NAMALWA (cell line): ENCODE results near the gene RIMOC1.
"Not testable (repeated sequence)": the region's sequence is repeated elsewhere in the genome, so short reads cannot be mapped to it uniquely, and the experiment has no call there.

ENCODE experiments used
- DNase-seq: peaks from one replicate; pipeline ENCODE4 v3.0.0-alpha.2; 2015; ENCODE audit warnings: low spot score

RIMOC1 gene

GRCh38 chr5:41891066-41891707 lies 13.0 kb upstream of the RIMOC1 start:
- DNase-seq = no peak

DNA sequence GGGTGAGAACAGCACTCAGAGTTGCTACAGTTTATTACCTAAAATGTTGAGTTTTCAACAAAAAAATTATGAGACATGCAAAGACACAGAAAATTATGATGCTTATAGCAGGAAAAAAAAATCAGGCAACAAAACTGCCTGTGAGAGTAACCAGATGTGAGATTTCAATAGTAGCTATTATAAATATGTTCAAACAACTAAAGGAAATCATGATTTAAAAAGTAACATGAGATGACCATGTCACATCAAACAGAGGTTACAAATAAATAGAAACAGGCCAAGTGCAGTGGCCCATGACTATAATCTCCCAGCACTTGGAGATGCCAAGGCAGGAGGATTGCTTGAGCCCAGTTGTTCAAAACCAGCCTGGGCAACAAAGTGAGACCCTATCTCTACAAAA lies 12.1 kb upstream of the RIMOC1 start:
- no peak for DNase-seq

- no peak for DNase-seq
Measured at GRCh38 chr5:41893074-41893851, 10.9 kb upstream of the RIMOC1 start.

- DNase-seq = no peak
Measured at GRCh38 chr5:41896230-41896629, 7.9 kb upstream of the RIMOC1 start.

GRCh38 chr5:41903382-41903891 lies 707 bp upstream of the RIMOC1 start:
- no peak for DNase-seq

- no peak for DNase-seq
Measured at GRCh38 chr5:41906151-41906550, 2.0 kb downstream of the RIMOC1 start.

DNA sequence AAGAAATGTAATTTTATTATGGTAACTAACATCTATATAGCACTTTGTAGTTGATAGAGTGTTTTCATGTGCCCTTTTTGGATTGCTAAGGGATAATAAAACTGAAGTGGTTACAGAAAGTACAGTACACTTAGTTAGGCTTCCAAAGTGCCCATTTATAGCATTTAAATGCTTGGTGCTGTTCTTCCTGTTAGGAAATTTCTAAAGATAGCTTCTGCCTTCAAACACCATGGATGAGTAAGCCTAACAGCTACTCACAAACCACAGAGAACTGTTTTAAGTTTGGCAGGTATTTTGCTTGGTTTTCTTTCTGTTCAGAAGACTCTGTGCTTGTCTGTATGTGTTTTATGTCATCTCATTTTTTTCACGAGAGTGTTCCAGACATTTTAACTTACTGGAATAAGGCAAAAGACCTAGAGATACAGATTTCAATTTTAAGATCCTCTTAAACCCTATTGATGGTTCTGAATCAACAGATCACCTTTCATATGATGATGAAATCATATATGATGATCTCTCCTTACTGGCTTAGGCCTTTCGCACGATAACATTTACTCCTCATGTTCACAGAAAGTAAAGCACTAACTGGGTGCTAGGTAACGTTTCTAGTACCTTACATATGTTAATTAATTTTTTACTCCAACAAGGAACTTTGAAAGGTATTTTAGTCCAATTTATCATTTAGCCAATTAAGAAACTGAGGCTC lies 4.4 kb downstream of the RIMOC1 start:
- no peak for DNase-seq

- DNase-seq = no peak
Measured at GRCh38 chr5:41918105-41918504, 14.0 kb downstream of the RIMOC1 start.

- no peak for DNase-seq
Measured at GRCh38 chr5:41921166-41921565, 17.0 kb downstream of the RIMOC1 start.

DNA sequence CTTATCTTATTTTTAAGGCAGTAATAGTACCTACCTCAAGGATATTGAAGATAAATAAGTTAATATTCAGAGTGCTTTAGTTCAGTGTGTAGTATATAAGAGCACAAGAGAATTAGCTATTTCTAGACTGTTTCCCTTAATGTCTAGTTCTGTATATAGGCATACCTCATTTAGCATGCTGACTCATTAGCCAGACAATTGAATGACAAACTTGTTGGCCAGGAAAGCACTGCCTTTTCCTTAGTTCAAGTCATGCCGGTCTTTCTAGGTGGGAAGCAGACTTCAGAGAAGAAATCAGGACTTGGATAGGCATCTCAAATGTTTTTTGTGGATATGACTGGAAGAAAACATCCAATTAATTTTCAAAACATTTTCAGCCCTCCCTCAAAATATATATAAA lies 17.7 kb downstream of the RIMOC1 start:
- DNase-seq = no peak

GRCh38 chr5:41924526-41924871 lies 20.4 kb downstream of the RIMOC1 start:
- DNase-seq = no peak

DNA sequence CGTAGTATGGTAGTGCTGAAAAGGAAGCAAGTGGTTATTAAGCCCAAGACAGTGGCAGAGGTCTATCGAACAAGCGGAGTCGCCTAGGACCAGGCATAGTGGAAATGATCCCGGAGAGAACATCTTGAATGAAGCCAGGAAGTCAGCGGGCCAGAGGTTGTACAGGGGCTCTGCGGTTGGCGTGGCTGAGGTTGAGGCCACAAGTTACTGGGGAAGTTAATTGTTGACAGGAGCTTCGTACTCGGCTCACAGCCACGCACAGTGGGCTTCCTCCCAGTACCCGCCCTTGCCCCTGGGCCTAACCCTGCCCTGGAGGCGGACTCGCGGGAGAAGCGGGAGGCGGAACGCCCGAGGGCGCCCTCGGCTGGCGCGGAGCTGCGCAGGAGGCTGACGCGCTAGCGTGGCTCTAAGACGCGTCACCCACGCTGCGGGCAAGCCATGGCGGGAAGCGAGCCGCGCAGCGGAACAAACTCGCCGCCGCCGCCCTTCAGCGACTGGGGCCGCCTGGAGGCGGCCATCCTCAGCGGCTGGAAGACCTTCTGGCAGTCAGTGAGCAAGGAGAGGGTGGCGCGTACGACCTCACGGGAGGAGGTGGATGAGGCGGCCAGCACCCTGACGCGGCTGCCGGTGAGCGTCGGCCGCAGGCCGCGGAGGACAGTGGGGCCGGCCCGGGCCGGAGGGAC lies 20.9 kb downstream of the RIMOC1 start, which contains the start of gene FBXO4:
TSS of gene FBXO4 (plus strand) at position 410 of the 683 bp plus-strand sequence. CDS start at position 439, 29 bp downstream.
- DNase-seq = peak; percentile 79

DNA sequence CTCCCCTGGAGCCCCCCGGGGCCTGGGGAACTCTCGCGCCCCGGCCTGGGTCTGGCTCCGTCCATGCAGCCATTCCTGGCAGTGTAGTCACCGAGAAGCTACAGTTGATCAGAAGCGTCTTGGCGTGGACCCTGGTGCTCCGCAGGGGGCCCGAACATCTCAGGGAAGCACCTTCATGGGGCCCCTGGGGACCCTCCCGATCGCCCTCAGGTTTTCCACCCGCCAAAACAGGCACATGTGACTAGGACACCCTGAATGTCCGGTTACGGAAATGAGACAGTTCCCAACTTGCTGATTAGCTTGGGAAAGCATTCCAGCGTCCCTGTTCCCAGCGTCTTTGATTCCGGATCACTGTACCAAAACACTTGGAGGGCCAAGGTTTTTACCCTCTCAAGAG lies 21.4 kb downstream of the RIMOC1 start:
- DNase-seq = no peak

DNA sequence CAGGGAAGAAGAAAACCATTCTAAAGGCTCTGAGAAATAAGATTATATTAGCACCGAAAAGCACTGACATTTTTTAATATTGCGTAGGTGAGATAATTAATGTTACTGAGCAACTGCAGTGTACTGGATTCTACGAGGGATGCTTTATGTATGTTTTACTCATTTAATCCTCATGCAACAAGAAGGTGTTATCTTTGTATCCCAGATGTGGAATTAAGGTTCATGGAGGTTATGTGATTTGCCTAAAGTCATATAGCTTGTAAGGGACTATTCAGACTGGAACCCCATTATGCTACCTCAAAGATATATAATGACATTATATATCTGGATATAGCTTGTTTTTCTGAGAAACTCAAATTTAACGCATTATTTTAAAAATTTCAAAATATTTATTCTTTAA lies 23.5 kb downstream of the RIMOC1 start:
- no peak for DNase-seq

- no peak for DNase-seq
Measured at GRCh38 chr5:41929035-41929434, 24.9 kb downstream of the RIMOC1 start.

DNA sequence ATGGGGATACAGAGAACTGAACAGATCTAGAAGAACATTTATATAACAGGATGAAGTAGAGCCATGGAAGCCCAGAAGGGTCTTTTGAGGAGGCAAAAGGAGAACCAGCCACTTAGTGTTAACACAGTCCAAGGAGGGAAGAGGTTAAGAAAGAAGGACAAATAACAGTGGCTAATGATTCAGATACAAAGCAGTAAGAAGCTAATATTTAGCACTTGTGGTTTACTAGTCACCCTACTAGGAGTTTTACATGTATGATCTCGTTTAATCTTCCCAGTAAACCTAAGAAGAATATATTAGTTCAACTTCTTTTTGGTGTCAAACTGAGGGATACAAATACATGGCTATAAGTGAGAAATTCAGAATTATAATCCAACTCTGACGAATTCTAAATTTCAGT lies 28.6 kb downstream of the RIMOC1 start:
- no peak for DNase-seq

DNA sequence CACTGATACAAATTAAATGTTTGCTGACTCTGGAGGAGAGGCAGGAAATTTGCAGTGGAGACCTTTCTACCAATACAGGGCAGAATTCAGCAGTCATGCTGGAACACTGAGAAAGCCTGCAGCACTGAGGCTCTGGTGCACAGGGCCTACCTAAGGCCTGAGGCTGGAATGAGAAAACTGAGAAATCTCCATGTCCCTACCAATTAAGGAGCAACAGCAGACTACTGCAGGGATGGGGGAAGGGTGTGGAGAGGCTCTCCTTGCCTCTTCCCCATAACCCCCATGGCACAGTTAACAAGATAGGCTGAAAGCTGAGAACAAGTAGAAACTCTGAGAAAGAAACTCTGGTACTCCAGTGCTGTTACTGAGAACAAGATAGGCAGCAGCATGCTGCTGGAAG lies 31.4 kb downstream of the RIMOC1 start:
- no peak for DNase-seq

DNA sequence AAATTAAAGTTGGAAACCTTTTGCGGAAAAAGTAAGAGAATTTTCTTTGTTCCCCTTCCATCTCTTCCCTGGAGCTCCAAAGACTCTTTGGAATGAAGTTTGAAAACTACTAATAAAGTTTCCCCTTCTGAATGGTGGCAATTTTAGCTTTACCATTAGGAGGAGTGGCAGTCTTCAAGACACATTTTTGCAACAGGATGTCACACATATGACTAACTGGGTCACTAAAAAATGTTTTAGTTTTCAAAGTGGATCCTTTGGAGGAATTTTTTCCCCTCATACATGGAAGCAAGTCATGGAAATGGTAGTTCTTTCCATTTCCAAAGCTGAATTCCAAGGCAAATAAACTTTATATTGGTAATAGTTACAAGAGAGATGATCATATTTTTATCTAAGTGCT lies 36.5 kb downstream of the RIMOC1 start:
- DNase-seq = no peak

GRCh38 chr5:41945332-41945955 lies 41.3 kb downstream of the RIMOC1 start:
- not testable (repeated sequence) for DNase-seq

DNA sequence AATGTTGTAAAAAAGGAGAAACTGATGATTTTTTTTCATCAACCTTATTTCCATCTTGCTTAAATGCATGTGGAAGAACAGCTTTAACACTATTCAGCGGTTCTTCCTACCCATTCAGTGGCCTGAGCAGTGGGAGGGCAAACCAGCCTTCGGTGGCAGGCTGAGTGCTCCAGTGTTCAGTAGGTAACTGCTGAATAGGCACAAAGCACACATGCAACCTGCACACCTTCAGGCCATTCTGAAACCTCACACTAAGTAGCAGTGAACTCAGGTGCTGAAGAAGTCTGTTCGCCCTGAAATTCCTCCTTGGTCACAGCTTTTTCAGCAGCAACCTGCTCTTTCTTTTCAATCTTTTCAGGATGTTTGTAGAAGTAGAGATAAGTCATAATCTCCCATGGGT lies 47.1 kb downstream of the RIMOC1 start:
- DNase-seq = no peak
